ENCODE data around the gene SYNDIG1. TPM values are rescaled to one million over a fixed set of nuclear protein-coding genes. Genes with fewer than 3 reads are reported as not detected.

Gene SYNDIG1
- total RNA-seq, 1 experiment from 2014 or later, result not detected

DNA sequence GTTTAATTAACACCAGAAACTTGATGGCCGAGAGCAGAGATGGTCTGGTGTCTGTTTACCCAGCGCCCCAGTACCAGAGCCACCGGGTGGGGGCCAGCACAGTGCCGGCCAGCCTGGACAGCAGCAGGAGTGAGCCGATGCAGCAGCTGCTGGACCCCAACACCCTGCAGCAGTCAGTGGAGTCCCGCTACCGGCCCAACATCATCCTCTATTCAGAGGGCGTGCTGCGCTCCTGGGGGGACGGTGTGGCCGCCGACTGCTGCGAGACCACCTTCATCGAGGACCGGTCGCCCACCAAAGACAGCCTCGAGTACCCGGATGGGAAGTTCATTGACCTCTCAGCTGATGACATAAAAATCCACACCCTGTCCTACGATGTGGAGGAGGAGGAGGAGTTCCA is 73.7 kb downstream of the SYNDIG1 start:
- CTCF ChIA-PET, result no interaction called here

DNA sequence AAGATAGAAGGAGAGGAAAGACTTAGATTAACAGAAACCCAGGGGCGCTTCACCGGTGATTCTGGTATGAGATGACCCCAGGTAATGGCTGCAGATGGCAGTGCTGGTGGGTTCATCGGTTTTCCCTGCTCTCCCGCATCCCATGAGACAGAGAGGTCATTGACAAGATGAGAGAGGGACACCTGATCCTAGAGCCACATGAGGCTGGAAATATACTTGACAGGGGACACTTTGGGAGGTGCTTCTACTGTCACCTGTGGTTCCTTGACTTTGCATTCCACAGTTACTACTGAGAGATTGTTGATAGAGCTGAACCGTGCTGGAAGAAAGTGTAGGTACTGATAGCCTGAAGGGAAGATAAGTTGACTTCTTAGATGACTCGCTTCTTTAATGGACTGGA is 74.3 kb downstream of the SYNDIG1 start:
- DNase-seq, result no peak
- intact Hi-C loops (cut with micrococcal nuclease; ENCODE audit: unreplicated experiment), result no loop called here
- H3K4me1 Mint-ChIP-seq (ENCODE audit: low read depth, unreplicated experiment), result no peaks in the 10 kb centered on the region
- BruUV-seq (replicated peaks), result no TSS peak
- no peaks in the 10 kb centered on the region for H3K36me3 Mint-ChIP-seq (ENCODE audit: insufficient read depth, unreplicated experiment)
- H3K27ac Mint-ChIP-seq (ENCODE audit: unreplicated experiment), result no peak overlapping the region
- no peaks in the 10 kb centered on the region; the same call in 1 of the 2 replicates for H3K27me3 ChIP-seq (replicated peaks; ENCODE audit: control insufficient read depth, insufficient read depth, low read length)
- H3K4me1 ChIP-seq, result no peaks in the 10 kb centered on the region
- H3K9me3 Mint-ChIP-seq (ENCODE audit: unreplicated experiment), result no peaks in the 10 kb centered on the region
- TF ChIP-seq, protein P1, sequence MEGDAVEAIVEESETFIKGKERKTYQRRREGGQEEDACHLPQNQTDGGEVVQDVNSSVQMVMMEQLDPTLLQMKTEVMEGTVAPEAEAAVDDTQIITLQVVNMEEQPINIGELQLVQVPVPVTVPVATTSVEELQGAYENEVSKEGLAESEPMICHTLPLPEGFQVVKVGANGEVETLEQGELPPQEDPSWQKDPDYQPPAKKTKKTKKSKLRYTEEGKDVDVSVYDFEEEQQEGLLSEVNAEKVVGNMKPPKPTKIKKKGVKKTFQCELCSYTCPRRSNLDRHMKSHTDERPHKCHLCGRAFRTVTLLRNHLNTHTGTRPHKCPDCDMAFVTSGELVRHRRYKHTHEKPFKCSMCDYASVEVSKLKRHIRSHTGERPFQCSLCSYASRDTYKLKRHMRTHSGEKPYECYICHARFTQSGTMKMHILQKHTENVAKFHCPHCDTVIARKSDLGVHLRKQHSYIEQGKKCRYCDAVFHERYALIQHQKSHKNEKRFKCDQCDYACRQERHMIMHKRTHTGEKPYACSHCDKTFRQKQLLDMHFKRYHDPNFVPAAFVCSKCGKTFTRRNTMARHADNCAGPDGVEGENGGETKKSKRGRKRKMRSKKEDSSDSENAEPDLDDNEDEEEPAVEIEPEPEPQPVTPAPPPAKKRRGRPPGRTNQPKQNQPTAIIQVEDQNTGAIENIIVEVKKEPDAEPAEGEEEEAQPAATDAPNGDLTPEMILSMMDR (IDR thresholded peaks at IDR 0.05; ENCODE audit: insufficient read depth in 1 of 2, low read depth in 1 of 2, low read length in 1 of 2, severe bottlenecking in 1 of 2, unreplicated experiment in 1 of 2), result no peak
- H3K4me3 ChIP-seq (ENCODE audit: low read depth, low read length), result no peak overlapping the region
- H3K9me3 ChIP-seq, result peaks cover 5% of the 10 kb centered on the region; the same call in 1 of the 2 replicates
- ChIA-PET POLR2A (no interaction called here), CTCF (no interaction called here)
- no peak overlapping the region for H3K4me3 Mint-ChIP-seq (ENCODE audit: unreplicated experiment)
- no peaks in the 10 kb centered on the region for H3K36me3 ChIP-seq (ENCODE audit: control insufficient read depth, insufficient read depth, low read length)
- H3K27me3 Mint-ChIP-seq (ENCODE audit: insufficient read depth, unreplicated experiment), result peaks cover 30% of the 10 kb centered on the region

More for the DNA sequence above, 73.7 kb downstream of the SYNDIG1 start:
- peaks cover 28% of the 10 kb centered on the region for H3K27me3 Mint-ChIP-seq (ENCODE audit: insufficient read depth, unreplicated experiment)
- POLR2A ChIA-PET, result no interaction called here
- TF ChIP-seq, protein P1 (IDR thresholded peaks at IDR 0.05; ENCODE audit: insufficient read depth in 1 of 2, low read depth in 1 of 2, low read length in 1 of 2, severe bottlenecking in 1 of 2, unreplicated experiment in 1 of 2), result no peak
- no TSS peak for BruUV-seq (replicated peaks)
- H3K27me3 ChIP-seq (replicated peaks; ENCODE audit: control insufficient read depth, insufficient read depth, low read length), result no peaks in the 10 kb centered on the region; the same call in 1 of the 2 replicates
- H3K4me3 ChIP-seq (ENCODE audit: low read depth, low read length), result no peak overlapping the region
- DNase-seq, result no peak
- no peaks in the 10 kb centered on the region for H3K36me3 Mint-ChIP-seq (ENCODE audit: insufficient read depth, unreplicated experiment)
- H3K9me3 ChIP-seq, result peaks cover 5% of the 10 kb centered on the region; the same call in 1 of the 2 replicates
- H3K4me1 Mint-ChIP-seq (ENCODE audit: low read depth, unreplicated experiment), result no peaks in the 10 kb centered on the region
- intact Hi-C loops (cut with micrococcal nuclease; ENCODE audit: unreplicated experiment), result no loop called here
- H3K4me3 Mint-ChIP-seq (ENCODE audit: unreplicated experiment), result no peak overlapping the region
- H3K27ac Mint-ChIP-seq (ENCODE audit: unreplicated experiment), result no peak overlapping the region
- no peaks in the 10 kb centered on the region for H3K4me1 ChIP-seq
- no peaks in the 10 kb centered on the region for H3K36me3 ChIP-seq (ENCODE audit: control insufficient read depth, insufficient read depth, low read length)
- H3K9me3 Mint-ChIP-seq (ENCODE audit: unreplicated experiment), result no peaks in the 10 kb centered on the region

DNA sequence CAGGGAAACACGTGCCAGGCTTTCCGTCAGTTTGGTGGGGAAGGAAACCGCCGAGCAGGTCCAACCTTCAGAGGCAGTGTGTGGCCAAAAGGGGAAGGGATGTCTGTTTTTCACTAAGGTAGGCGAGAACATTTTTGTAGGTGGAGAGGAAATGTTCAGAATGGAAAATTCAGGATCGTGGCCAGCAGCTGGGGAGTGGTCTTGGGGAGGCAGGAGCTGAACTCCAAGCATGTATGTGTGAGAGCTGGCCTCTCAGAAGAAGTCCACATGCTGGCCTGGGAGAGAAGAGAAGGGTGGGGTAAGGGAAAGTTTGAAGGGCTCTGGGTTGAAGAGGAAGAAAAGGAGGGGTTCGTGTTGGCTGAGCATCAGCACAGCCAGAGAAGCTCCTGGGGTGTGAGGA is 74.9 kb downstream of the SYNDIG1 start:
- H3K36me3 ChIP-seq (ENCODE audit: control insufficient read depth, insufficient read depth, low read length), result no peaks in the 10 kb centered on the region
- Mint-ChIP-seq H3K27ac (ENCODE audit: unreplicated experiment) (no peak overlapping the region), H3K27me3 (ENCODE audit: insufficient read depth, unreplicated experiment) (peaks cover 32% of the 10 kb centered on the region), H3K4me1 (ENCODE audit: low read depth, unreplicated experiment) (no peaks in the 10 kb centered on the region), H3K9me3 (ENCODE audit: unreplicated experiment) (no peaks in the 10 kb centered on the region), H3K36me3 (ENCODE audit: insufficient read depth, unreplicated experiment) (no peaks in the 10 kb centered on the region), H3K4me3 (ENCODE audit: unreplicated experiment) (no peak overlapping the region)
- CTCF ChIA-PET, result no interaction called here
- intact Hi-C loops (cut with micrococcal nuclease; ENCODE audit: unreplicated experiment), result no loop called here
- H3K9me3 ChIP-seq, result peaks cover 5% of the 10 kb centered on the region; the same call in 1 of the 2 replicates
- no peak overlapping the region for H3K4me3 ChIP-seq (ENCODE audit: low read depth, low read length)
- BruUV-seq (replicated peaks), result no TSS peak
- POLR2A ChIA-PET, result no interaction called here
- TF ChIP-seq, protein P1 (IDR thresholded peaks at IDR 0.05; ENCODE audit: insufficient read depth in 1 of 2, low read depth in 1 of 2, low read length in 1 of 2, severe bottlenecking in 1 of 2, unreplicated experiment in 1 of 2), result no peak
- no peaks in the 10 kb centered on the region for H3K4me1 ChIP-seq
- no peak for DNase-seq
- no peaks in the 10 kb centered on the region; the same call in 1 of the 2 replicates for H3K27me3 ChIP-seq (replicated peaks; ENCODE audit: control insufficient read depth, insufficient read depth, low read length)
